Ascending aorta (tissue), 2 donors: Measurements from ENCODE around the gene HDC. TPM values are rescaled to one million over a fixed set of nuclear protein-coding genes. Genes with fewer than 3 reads are reported as not detected.

Source experiments
- DNase-seq, 2 donors: peaks; one replicate each; pipeline ENCODE4 v3.0.0-alpha.2; 2019; ENCODE audit warnings: low spot score in 2 of 2
- H3K27ac ChIP-seq, 2 donors: fragments of 200-600 bp; sonication (generic); one replicate each; pipeline ENCODE4 v1.5.1; 2016 to 2017; ENCODE audit warnings: mild to moderate bottlenecking in 1 of 2
- H3K27me3 ChIP-seq: fragments of 200-600 bp; sonication (generic); one replicate; pipeline ENCODE4 v1.5.1; 2017
- H3K36me3 ChIP-seq, 2 donors: fragments of 200-600 bp; sonication (generic); one replicate each; pipeline ENCODE4 v1.5.1; 2016
- H3K4me1 ChIP-seq, 2 donors: fragments of 200-600 bp; sonication (generic); one replicate each; pipeline ENCODE4 v1.5.1; 2016 to 2017; ENCODE audit warnings: mild to moderate bottlenecking in 1 of 2
- H3K4me3 ChIP-seq, 2 donors: fragments of 200-600 bp; sonication (generic); one replicate each; pipeline ENCODE4 v1.5.1; 2016 to 2017; ENCODE audit warnings: mild to moderate bottlenecking in 1 of 2
- H3K9me3 ChIP-seq, 2 donors: fragments of 200-600 bp; sonication (generic); one replicate each; pipeline ENCODE4 v1.5.1; 2016
- CTCF ChIP-seq, 3 experiments: fragments of 200-600 bp in 2 of 3; fragments of 450-650 bp in 1 of 3; sonication (generic) in 2 of 3; IDR thresholded peaks; one replicate each; pipeline ENCODE4 v1.5.1; 2016 to 2019; ENCODE audit warnings: antibody characterized with exemption in 3 of 3, mild to moderate bottlenecking in 1 of 3, moderate library complexity in 1 of 3
- intact Hi-C: fragments of 100-400 bp; cut with DNase I; formaldehyde crosslinking; loops from one replicate; pipeline ENCODE4 v1.15.1; 2023
- total RNA-seq: library from RNA; depleted of rRNA; stranded (reverse); fragments of >200 nt; gene quantifications from one replicate; pipeline ENCODE4 v1.1.0, GENCODE V29; 2016

Gene HDC
- total RNA-seq, 1 donor from 2014 or later, result not detected

DNA sequence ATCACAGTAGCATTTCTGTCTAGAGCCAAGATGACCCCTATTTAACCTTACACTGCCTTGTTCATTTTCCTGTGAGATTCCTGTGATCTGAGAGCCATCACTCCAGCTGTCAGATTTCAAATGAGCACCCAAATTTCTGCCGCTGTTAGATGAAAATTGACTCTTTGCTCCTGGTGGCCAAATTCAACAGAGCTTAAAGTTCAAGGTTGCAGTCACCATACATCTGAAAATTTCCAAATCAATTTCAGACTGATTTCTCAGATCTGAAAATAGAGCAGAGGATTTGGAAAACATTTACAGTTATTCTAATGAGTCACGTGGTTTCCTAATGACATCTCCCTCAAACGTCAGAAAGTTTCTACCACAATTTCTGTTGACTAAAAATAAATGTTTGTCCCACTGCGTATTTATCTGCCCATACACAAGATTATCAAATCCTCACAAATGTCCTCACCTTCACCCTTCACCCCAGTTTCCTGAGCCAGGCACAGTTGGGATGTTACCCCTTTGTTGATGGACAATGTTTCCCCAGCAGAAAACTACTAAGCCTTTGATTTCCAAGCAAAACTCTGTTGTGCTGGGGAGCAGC is 16.4 kb downstream of the HDC start:
- no peak for TF ChIP-seq CTCF (IDR thresholded peaks at IDR 0.05)
- no peak overlapping the region for H3K4me3 ChIP-seq
- no peaks in the 10 kb centered on the region for H3K9me3 ChIP-seq
- no peak for DNase-seq
- H3K27ac ChIP-seq, result no peak overlapping the region
- no peaks in the 10 kb centered on the region for H3K36me3 ChIP-seq
- intact Hi-C loops, result no loop called here
- no peaks in the 10 kb centered on the region for H3K4me1 ChIP-seq
- H3K27me3 ChIP-seq, result no peaks in the 10 kb centered on the region

DNA sequence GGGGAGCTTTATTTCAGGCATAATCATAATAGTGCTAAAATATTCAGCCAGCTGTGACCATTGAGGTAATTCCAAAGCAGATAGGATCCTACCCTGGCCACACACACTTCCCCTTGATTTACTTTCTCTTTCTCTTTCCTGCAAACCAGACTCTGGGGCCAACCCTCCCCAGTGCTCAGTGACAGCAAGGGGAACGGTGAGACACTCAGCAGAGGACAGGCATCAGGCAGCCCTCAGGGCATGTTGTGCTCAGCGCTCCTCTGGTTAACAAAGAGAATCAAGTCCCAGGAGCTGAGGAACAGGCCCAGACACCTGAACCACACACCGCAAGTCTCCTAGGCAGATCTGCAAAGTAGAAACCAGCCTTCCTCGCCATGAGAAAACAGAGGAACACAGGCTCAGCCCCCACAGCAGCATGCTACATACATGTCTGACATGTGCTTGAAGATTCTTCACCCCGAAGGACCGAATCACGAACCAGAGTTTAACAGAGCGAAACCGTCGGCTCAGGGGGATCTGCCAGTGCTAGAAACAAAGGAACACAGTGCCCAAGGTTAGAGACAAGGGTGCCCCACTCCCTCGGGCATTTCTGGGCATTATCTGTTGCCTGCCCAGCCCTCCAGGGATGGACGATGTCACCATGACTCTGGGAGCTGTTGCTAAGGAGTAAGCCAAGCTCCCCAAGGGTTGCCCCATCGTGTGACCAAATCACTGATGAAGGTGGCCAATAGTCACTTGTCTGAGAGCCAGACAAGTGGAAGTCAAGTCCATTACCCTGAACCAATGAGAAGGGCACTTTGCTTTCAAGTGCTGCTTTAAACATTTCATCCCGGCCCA is 17.5 kb downstream of the HDC start:
- Histone ChIP-seq H3K27ac (no peak overlapping the region), H3K36me3 (no peaks in the 10 kb centered on the region), H3K4me1 (no peaks in the 10 kb centered on the region), H3K4me3 (no peak overlapping the region), H3K27me3 (no peaks in the 10 kb centered on the region), H3K9me3 (no peaks in the 10 kb centered on the region)
- TF ChIP-seq CTCF (IDR thresholded peaks at IDR 0.05), result no peak
- intact Hi-C loops, result no loop called here
- DNase-seq, result no peak

DNA sequence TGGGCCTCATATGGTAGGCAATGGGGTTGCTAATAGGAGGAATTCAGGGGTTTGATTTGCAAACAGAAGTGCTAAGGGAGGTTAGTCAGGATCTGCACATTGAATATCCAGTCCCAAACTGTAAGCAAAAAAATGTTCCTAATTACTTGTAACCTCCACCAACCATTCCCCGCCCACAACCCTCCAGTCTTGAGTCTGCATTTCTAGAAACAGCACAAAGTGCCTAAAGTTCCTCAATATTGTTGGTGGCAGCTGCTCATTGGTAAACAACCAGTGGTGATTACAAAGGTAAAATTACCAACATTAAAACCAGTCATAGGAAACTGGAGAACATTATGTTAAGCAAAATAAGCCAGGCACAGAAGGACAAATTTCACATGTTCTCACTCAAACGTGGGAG is 18.9 kb downstream of the HDC start:
- Histone ChIP-seq H3K27ac (no peak overlapping the region), H3K4me3 (no peak overlapping the region), H3K4me1 (no peaks in the 10 kb centered on the region), H3K27me3 (no peaks in the 10 kb centered on the region), H3K36me3 (no peaks in the 10 kb centered on the region), H3K9me3 (no peaks in the 10 kb centered on the region)
- intact Hi-C loops, result no loop called here
- TF ChIP-seq CTCF (IDR thresholded peaks at IDR 0.05), result no peak
- DNase-seq, result no peak

DNA sequence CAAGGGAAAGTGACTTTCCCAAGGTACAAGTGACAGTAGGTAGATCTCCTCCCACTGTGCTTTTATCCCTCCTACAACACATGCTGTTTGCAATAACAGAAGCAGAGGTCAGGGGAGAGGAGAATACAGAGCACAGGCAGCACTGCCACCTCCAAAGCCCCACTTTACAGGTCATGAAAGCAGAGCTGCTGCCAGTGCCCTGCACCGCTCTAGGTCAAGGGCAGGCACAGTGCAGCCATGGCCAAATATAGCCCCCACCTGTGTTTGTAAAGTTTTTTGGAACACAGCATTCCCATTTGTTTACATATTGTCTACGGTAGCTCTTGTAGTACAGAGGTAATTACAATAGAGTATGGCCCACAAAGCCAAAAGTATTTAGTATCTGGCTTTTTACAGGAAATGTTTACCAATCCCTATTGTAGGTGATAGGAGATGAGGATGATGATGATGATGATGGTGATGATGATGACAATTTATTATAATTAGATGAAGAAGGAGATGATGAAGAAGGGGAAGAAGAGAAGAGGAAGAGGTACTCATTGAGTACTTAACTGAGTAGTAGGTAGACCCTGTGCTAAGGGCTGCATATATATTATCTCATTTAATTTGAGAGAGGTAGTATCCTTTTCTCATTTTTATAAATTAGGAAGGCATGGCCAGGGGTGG is 20.4 kb downstream of the HDC start:
- no peaks in the 10 kb centered on the region for H3K4me1 ChIP-seq
- H3K4me3 ChIP-seq, result no peak overlapping the region
- H3K9me3 ChIP-seq, result no peaks in the 10 kb centered on the region
- no peaks in the 10 kb centered on the region for H3K36me3 ChIP-seq
- TF ChIP-seq CTCF (IDR thresholded peaks at IDR 0.05), result no peak
- no peak overlapping the region for H3K27ac ChIP-seq
- intact Hi-C loops, result no loop called here
- H3K27me3 ChIP-seq, result no peaks in the 10 kb centered on the region
- no peak for DNase-seq

- H3K27me3 ChIP-seq, result no peaks in the 10 kb centered on the region
- no peaks in the 10 kb centered on the region for H3K4me1 ChIP-seq
- no peak overlapping the region for H3K27ac ChIP-seq
- intact Hi-C loops, result no loop called here
- no peak for TF ChIP-seq CTCF (IDR thresholded peaks at IDR 0.05)
- no peaks in the 10 kb centered on the region for H3K36me3 ChIP-seq
- no peak for DNase-seq
- H3K9me3 ChIP-seq, result no peaks in the 10 kb centered on the region
- H3K4me3 ChIP-seq, result no peak overlapping the region
These were observed 21.4 kb downstream of the HDC start for GRCh38 chr15:50244153-50244552.
